Activated naive CD4-positive, alpha-beta T cell (primary cell): Measurements from ENCODE around the gene ANKRD9.
"Not testable (repeated sequence)": the region's sequence is repeated elsewhere in the genome, so short reads cannot be mapped to it uniquely, and the experiment has no call there.

ENCODE experiments used
- DNase-seq, 4 experiments: peaks; one replicate each; lab custom pipeline; 2025; lab: John Stamatoyannopoulos, UW

ANKRD9 gene

DNA sequence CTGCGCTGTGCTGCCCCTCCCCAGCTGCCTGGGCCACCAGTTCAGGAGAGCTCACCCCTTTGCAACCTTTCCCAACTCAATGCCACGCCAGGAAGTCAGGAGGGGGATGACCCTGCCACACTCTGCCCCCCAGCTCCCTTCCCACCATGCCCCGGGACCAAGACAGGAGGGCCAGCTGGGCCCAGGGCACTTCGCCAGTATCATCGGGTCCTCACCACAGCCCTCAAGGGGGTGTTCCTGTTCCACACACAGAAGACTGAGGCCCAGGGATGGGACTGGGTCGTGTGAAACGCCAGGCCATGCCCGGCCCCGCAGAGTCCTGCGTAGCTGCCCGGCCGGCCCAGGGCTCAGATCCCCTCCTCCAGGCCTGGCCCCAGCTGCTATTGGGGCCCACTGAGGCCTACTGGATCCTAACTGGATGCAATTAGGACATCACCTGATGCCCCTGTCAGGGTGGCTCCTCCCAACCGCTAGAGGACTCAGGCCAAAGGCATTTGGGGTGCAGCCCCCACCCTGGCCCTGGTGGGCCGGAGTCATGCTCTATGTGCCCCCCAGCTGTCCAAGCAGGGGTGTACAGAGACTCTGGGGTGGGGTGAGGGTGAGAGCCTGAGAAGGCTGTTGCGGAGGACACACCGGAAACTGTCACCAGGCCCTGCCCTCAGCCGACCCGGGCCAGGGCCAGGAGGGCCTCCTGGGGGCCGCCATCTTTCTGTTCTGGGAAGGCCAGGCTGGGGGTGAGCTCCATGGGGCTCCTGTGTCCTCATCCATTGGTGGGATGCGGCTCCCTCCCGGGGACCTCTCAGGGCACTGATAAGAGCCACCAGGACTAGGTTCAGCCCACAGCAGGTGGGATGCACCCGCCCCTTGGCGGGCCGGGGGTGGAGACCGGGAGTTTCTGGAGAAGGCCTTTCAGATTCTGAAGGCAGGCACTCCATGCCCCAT lies 29.3 kb upstream of the ANKRD9 start:
- DNase-seq = no peak

DNA sequence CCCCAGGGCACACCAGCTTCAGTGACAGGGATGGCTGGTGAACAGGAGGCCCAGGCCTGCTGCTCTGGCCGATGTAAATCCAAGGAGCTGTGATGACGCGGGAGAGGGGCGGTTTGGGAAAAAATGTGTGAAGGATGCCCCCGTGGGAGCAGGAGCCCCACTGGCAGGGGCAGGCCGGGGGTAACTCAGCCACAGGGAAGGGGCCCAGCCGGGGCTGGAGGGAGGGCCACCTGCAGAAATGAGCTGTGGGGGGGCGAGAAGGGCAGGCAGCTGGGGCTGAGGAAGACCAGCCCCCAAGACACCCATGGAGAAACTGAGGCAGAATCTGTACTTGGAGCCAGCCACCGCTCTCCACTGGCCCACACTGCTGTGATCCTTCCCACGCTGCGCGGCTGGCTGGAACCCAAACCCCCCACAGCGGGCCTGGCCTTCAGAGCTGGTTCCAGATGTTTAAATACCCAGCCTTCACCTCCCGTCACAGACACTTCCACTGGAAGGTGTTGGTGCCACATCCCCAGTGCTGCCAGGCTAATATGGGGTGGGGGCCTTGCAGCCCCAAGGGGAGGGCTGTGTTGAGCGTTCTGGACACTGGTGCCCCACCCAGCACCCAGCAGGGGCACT lies 28.5 kb upstream of the ANKRD9 start:
- no peak for DNase-seq

DNA sequence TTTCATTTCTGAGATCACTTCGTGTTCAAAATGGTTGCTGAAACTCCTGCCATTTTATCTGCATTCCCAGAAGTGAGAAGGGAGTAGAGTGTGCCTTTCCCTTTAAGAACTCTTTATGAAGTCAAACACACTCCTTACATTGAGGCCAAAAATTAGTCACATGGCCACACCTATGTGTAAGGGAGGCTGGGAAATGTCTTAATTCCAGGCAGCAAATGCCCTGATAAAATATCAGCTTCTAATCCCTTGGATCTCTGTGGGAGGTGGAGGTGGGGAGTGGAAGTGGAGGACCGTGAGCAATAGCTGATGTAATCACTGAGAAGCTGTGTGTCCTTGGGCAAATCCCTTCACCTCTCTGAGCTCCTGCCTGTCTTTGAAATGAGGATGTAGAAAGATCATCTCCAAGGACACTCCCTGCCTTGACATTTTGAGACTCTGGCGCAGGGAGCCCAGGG lies 22.7 kb upstream of the ANKRD9 start:
- no peak for DNase-seq

DNA sequence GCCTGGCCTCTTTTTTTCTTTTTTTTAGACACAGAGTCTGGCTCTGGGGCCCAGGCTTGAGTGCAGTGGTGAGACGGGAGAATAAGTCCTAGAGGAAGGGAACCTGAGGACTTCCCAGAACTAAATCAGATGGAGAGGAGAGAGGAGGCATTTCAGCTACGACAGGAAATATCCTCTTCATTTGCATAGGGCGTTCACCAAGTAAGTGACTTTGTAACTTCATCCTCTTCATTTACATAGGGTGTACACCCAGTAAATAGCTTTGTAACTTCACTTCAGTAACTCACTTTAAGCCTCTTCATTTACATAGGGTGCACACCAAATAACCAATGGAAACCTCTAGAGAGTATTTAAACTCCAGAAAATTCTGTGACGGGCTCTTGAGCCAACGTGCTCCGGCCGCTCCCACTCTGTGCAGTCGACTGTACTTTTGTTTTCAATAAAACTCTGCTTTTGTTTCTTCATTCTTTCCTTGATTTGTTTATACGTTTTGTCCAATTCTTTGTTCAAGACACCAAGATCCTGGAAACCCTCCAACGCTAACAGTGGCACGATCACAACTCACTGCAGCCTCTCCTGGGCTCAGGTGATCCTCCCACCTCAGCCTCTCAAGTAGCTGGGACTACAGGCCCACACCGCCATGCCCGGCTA lies 21.4 kb upstream of the ANKRD9 start:
- no peak for DNase-seq

DNA sequence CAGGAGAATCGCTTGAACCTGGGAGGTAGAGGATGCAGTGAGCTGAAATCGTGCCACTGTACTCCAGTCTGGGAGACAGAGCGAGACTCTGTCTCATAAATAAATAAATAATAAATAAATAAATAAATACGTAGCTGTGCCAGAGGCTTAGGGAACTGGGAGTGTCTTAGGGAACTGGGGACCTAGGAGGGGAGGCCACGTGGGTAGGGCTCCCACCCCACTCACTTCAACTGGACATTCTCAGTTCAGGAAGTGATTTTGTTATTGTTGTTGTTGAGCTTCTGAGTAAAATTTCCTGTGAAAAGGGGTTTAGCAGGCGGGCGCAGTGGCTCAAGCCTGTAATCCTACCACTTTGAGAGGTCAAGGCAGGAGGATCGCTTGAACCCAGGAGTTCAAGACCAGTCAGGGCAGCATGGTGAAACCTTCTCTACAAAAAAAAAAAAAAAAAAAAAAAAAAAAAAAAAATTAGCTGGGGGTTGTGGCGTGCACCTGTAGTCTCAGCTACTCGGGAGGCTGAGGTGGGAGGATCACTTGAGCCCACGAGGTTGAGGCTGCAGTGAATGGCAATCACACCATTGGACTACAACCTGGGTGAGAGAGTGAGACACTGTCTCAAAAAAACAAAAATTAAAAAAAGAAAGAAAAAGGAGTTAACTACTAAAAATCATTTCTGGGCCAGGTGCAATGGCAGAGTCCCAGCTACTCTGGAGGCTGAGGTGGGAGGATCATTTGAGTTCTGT lies 19.0 kb upstream of the ANKRD9 start:
- DNase-seq = no peak

DNA sequence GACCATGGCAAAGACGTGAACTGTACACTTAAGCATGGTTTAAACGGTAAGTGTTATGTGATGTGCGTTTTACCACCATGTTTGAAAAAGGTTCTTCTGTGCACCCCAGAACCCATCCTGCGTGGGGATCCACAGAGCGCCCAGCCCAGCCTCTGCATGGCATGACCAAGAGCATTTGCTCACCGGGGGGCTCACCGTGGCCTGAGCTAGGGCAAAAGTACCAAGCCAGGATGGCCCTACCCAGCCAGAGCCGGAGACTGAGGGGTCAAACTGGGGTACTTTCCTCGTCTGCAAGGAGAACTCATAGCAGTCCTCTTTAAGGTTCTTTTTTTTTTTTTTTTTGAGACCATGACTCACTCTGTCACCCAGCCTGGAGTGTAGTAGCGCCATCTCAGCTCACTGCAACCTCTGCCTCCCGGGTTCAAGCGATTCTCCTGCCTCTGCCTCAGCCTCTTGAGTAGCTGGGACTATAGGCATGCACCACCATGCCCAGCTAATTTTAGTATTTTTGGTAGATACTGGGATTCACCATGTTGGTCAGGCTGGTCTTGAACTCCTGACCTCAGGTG lies 16.4 kb upstream of the ANKRD9 start:
- no peak for DNase-seq

DNA sequence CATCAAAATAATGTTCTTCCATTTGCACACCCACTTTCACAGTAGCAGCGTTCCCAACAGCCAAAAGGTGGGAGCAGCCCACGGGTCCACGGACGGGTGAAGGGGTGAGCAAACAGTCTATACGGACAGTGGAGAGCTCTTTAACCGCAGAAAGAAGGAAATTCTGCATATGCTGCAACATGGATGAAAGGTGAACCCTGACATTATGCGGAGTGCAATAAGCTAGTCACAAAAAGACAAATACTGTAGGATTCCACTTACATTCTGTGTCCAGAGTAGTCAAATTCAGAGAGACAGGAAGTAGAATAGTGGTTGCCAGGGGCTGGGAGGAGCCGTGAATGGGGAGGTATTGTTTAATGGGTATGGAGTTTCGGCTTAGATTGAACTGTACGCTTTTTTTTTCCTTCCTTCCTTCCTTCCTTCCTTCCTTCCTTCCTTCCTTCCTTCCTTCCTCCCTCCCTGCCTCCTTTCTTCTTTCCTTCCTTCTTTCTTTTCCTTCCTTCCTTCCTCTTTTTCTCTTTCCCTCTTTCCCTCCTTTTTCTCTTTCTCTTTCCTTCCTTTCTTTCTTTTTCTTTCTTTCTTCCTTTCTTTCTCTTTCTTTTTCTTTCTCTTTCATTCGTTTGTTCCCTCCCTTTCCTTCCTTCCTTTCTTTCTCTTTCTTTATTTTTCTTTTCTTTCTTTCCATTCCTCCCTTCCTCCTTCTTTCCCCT lies 15.8 kb upstream of the ANKRD9 start:
- no peak for DNase-seq

DNA sequence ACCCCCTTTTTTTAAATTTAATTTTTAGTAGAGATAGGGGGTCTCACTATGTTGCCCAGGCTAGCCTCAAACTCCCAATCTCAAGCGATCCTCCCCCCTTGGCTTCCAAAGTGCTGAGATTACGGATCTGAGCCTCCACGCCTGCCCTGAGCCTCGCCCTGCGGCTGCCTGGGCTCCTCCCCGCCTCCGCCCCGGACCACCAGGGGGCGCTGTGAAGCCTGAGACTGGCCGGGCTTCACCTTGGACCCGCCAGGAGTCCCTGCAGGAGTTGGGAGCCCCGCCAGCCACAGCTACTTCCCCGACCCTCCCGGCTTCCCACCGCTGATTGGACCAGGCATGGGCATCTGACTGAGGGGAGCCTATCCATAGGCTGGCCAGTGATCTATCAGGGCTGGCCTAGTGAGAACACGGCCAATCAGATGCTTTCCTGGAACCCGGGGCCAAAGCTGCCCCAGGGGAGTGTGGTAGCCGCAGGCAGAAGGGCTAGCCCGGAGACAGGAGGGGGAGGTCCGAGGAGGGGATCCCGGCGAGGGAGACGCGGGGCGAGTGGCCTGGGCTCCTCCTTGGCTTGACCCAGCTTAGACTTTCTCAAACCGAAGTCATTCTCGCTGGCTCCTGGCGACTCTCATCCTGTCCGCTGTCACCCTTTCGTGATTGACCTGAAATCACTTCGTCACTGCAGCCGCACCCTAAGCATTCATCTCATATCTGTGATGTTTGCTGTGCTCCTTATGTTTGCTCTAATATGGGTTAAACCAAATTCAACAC lies 15.1 kb upstream of the ANKRD9 start:
- DNase-seq = peak; percentile 81 to 89 (median 86)

DNA sequence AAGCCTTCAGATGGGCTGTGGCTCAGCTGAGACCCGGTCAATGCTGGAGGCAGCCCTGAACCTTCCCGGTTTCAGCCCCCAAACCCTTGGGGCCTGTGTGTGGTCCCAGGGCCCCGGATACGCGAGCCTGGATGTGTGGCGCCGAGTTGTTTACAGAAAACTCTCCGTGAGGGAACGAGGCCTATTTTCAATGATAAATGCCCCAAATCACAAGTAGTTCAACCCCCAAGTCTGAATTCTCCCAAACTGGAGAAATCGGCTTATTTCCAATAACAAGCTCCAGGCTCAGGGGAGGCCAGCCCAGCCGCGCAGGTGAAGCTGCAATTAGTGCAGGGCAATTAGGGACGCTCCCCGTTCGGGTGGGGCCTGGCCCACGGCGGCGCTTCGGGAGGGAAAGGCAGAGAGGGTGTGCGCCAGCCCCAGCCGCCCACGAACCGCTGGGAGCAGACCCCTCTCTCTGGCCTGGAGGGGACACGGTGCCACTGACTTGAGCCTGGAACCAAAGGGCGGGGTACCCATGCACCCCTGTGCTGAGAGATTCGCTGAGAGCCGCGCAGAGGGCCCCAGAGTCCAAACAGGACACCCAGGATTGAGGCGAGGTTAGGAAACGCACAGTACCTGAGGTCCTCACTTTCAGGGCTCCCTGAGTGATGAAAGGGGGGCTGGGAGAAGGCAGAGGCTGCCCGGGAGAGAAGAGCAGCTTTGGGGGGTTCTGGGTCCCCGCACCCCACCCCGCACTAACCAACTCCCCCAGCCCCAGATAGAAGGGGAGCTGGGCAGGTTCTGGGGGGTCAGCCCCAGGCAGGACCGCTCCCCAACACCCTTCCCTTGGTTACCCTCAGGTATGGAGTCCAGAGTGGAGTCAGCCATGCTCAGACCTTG lies 14.2 kb upstream of the ANKRD9 start:
- DNase-seq = no peak

DNA sequence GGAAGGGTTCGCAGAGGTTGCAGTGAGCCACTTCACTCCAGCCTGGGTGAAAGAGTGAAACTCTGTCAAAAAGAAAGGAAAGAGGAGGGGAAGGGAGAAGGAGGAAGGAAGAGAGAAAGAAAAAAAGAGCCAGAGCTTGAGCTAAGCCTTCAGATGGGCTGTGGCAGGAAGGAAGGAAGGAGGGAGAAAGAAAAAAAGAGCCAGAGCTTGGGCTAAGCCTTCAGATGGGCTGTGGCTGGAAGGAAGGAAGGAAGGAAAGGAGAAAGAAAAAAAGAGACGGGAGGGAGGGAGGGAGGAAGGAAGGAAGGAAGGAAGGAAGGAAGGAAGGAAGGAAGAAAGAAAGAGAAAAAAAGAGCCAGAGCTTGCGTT lies 13.6 kb upstream of the ANKRD9 start:
- DNase-seq = no peak

DNA sequence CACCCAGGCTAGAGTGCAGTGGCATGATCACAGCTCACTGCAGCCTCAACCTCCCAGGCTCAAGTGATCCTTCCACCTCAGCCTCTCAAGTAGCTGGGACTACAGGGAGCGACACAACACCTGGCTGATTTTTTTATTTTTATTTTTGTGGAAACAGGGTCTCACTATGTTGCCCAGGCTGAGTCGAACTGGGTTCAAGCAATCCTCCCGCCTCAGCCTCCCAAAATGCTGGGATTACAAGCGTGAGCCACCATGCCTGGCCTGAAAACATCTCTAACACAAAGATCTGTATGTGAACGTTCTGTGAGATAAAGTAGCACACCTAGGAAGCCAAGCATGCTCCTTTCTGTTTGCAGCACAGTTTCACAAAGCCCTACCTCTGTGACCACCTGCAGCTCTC lies 10.1 kb upstream of the ANKRD9 start:
- not testable (repeated sequence) for DNase-seq

DNA sequence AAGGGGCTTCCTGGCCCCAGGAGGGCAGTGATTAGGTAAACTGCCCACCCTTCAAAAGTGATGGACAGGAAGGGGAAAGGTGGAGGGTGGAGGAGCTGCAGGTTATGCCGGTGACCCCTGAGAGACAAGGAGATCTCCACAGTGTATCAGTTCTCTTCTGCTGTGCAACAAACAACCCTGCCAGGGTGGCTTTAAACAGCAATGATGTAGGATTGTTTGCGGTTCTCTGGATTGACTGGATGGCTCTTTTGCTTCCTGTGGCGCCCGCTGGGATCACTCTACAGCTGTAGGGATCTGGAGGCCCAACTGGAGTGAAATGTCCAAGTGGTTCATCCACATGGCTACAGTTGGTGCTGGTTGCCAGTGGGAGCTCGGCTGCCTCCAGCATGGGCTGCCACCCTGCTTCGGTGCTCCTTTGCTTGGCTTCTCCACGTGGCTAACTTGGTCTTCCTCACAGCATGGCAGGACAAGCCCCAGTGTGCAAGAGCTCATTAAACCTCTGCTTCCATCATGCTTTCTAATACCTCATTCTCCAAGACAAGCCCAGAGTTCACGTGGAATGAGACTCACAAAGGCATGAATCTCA lies 8.6 kb upstream of the ANKRD9 start:
- DNase-seq = no peak

DNA sequence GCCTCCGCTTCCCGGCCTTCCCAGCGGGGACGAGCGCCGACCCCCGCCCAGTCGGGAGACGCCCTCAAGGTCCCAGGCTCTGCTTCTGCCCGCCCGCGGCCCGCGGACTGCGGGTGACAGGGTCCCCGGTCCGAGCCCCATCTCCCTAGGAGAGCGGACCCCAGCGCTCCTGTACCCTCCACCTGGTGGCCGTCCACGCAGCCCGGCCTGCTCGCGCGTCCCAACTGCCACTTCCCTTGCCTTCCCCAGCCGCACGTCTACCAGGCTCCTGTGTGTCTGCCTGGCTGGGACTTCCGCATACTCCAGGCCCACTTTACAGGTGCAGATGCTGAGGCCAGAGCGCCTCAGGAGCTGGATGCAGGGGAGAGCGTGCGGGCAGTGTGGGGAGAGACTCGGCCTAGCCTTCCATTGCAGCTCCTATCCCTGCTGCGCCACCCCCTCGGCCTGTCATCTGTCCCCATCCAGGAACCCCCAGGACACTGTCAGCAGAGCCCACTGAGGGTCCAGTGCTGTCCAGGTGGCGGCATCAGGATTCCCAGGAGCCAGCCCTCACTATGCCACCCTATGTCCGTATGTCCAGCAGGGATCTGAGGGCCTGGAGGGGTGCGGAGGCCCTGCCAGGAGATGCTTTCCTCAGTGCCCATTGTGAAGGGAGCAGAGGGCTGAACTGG lies 8.0 kb upstream of the ANKRD9 start:
- no peak for DNase-seq

DNA sequence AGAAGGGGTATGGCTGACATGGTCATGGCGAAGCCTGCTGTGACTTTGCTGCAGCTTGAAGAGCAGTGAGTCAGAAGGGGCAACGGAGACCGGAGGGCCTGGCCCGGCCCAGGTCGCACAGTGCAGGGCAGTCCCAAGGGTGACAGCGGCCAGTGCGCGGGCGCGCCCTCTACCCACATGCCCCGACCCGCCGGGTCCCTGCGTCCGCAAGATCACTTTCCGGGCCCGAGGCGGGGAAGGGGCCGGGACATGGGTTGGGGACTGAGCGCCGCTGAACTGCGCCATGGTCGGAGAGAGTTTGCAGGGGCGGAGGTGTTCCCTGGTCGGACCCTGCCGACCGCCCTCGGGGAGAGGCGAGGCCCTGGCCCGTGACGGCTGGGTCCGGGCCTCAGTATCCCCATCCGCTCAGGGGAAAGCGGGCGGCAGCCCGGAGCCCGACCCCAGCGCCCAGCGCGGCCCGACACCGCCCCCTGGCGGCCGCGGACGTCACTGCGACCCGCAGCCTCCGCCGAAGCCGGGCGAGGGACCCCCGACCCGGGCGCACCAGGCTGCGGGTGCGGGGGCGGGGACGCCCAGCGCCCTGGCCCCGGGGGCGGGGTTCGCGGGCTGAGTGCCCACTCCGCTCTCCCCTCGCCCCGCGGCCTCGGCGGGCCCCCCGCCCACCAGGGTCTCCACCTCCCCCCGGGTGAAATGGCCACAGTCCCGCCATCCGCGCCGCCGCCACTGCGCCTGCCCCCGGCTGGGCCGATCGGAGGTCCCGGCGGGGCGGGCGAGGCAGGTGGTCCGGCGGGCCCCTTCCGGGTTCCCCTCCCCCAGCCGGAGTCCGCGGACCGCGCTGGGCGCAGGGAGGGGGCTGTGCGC lies 7.2 kb upstream of the ANKRD9 start:
- DNase-seq = peak in 3 of 4 experiments; percentile 40 to 63 (median 59)

DNA sequence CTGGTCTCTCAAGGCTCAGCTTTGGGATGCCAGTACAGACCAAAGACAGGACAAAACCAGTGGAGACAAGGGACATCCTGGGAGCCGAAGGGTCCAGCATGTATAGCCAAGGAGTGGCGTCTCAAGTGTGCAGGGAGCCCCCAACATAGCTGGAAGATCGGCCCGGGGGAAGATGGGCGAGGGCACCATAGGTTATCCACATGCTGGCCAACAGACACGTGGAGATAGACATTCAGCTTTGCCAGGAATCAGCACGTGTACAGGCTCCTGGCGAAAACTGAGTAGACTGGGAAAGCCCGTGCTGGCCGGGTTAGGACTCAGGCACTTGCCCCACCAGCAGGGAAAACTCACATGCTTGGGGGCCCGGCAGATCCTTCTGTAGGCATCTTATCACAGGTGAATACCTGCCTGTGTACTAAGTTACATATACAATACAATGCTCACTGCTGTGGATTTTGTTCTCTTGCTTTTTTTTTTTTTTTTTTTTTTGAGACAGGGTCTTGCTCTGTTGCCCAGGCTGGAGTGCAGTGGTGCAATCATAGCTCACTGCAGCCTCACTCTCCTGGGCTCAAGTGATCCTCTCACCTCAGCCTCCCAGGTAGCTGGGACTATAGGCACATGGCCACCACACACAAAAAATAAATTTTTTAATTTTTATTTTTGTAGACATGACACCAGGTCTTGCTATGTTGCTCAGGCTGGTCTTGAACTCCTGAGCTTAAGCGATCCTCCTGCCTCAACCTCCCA lies 5.6 kb upstream of the ANKRD9 start:
- DNase-seq = no peak

DNA sequence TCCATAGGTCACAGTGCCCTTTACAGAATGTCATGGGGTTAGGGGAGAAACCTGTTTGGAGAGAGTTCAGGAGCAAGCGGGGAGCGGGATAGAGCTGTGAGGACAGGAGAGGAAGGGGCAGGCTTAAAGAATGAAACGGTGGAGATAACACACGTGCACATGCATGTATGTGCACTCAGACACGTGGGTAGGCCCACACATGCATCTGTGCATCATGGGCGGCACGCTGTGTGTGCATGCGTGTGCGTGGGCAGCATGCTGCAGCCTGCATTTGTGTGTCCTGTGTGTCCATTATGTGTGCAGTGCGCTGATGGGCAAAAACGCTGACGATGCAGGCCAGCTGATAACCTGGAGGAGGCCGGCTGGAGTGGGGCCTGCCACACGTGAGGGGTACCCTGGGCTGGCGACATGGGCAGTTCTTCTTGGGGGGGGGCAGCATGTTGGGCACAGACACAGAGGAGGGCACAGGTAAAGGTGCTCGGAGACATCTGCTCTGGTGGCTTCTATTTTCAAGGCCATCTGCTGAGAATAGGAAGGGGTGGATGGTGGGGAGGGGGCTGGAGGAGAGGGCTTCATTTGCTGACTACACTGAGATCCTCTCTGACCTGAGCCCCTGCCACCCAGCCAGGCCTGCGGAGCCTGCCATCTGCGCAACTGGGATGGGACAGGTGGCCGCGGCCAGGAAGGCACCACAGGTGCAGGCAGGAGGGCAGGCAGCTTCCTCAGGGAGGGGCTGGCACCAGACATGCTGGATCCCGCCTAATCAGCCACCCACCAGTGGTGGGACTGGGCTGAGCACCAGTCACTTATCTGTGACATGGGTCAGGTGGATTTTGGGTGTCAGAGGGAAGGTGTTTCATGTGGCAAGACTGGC lies 4.6 kb upstream of the ANKRD9 start:
- DNase-seq = no peak
